Fibroblast of skin of abdomen (primary cell): ENCODE measurements around the gene SYK.

Experiments used
- DNase-seq: peaks from one replicate; pipeline ENCODE4 v3.0.0-alpha.2; 2013

SYK gene

GRCh38 chr9:90907056-90907445, 105.4 kb downstream of the SYK start:
- DNase-seq, result no peak

DNA sequence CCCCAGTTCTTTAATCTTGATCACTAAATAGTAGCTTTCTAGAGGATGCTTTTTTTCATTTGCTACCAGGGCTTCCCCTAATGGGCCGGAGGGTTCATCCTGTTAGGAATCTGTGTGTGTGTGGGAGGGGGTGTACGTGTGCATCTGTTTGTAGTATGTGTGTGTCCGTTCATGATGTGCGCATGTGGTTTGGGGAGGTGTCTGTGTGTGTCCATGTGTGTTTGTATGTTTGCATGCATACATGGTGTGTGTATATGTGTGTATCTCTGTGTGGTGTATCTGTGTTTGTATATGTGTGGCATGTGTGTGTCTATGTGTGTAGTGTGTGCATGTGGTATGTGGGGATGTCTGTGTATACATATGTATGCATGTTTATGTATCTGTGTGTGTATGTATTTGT, 106.2 kb downstream of the SYK start:
- no peak for DNase-seq

GRCh38 chr9:90909225-90909624, 107.6 kb downstream of the SYK start:
- no peak for DNase-seq

- no peak for DNase-seq
Observed at GRCh38 chr9:90909747-90910283, 108.2 kb downstream of the SYK start.

- DNase-seq, result no peak
Observed at GRCh38 chr9:90914196-90914595, 112.6 kb downstream of the SYK start.

DNA sequence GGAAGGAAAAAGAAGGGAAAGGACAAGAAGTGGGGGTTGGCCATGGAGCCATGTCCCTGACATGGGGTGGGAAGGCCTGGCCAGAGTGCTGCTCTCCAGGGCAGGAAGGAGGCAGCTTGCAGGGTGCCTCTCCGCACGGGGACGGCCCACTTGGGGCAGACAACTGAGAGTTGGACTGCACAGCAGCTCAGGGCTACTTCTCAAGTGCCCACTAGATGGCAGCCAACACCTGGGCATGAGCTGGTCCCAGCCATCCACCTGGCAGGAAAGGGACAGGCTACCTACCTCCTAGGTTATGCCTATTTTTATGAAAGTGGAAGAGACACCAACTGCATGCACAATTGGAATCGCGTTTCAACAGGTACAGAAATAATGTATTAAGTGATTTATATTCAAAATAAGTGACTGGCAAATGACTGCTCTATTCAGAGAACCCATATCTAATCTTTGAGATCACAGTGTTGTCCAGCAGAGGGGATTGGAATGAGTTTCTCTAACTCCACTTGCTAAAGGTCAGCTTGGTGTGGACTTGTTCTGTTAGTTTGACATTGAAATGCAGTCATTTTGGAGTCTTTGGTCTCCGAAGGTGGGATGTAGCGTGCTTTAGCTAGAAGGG, 113.4 kb downstream of the SYK start:
- peak; percentile 59 for DNase-seq

- peak; percentile 17 for DNase-seq
Observed at GRCh38 chr9:90915693-90916092, 114.1 kb downstream of the SYK start.

GRCh38 chr9:90916147-90916734, 114.6 kb downstream of the SYK start:
- peak; percentile 30 for DNase-seq

- DNase-seq, result no peak
Observed at GRCh38 chr9:90919883-90920282, 118.3 kb downstream of the SYK start.

DNA sequence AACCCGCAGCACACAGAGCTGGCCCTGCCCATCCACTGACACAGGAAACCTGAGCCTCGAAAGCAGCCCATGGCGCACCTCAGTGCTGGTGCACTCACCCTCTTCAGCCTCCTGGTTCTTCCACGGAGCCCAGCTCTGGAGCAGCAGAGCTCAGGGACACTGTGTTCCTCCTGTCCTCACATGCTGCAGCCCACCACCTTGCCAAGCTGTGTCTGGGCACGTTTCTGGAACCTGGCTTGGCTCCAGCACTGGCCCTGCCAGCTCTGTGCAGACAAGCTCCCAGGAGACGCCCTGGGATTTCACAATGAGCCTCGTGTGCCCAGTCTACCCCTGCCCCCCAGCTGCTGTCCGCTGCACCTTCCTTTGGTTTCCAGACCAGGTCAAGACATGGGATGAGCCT, 119.5 kb downstream of the SYK start:
- no peak for DNase-seq

GRCh38 chr9:90921969-90922368, 120.3 kb downstream of the SYK start:
- no peak for DNase-seq

DNA sequence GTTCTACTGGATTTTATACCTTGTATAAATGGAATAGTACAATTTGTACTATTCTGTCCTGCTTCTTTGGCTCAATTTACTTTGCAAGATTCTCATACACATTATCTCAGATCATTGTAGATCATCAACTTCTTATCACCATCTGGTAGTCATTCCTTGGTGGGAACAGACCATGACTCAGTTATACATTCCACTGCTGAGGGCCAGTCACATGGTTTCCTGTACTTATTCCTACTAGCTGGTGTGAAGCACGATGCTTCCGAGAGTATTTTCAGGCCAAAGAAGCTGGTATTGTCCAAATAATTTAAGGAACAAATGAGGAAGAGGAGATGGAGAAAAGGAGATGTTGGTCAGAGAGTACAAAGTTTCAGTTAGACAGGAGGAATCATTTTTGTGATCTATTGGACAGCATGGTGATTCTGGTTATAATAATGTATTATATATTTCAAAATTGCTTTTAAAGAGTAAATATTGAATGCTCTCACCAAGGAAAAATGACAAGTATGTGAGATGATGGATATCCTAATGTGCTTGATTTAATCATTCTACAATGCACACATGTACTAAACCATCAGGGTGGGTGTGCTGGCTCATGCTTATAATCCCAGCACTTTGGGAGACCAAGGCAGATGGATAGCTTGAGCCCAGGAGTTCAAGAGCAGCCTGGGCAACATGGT, 124.1 kb downstream of the SYK start:
- peak; percentile 86 for DNase-seq

DNA sequence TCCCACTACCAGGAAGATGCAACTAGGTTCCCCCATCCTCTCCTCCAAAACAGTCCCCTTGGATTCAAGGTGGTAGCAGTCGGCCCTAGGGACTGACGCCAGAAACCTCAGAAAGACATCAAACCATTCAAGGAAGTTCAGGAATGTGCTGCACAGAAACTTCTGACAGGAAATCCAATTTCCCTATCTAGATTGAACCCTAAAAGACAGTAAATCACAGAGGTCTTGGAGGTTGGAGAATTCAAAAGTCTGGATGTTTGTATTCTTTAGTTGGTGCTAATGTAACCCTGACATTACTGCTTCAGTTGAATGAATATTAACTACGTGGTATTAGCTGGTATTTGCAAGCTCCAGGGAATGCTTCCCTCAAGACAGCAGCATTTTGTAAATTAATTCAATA, 125.3 kb downstream of the SYK start:
- peak; percentile 51 for DNase-seq

DNA sequence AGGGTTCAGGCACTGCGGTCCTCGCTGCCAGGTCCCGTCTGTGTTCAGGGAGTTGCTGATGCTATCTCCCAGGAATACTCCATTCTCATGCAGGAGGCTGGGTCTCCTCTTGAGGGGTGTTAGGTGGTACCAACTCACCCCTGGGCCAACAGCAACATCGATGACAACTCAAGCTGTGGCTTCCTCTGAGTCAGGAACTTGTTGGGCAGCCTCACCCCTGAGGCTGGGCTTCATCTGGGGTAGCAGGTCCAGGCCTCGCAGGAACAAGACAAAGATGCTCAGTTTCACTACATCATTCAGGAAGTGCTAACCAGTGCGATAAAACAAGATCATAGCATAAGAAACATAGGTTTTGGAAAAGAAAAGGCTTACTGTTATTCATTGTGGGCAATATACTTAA, 125.9 kb downstream of the SYK start:
- DNase-seq, result no peak

- no peak for DNase-seq
Observed at GRCh38 chr9:90929626-90930025, 128.0 kb downstream of the SYK start.

GRCh38 chr9:90933468-90933867, 131.8 kb downstream of the SYK start:
- DNase-seq, result no peak

- no peak for DNase-seq
Observed at GRCh38 chr9:90939351-90939750, 137.7 kb downstream of the SYK start.

DNA sequence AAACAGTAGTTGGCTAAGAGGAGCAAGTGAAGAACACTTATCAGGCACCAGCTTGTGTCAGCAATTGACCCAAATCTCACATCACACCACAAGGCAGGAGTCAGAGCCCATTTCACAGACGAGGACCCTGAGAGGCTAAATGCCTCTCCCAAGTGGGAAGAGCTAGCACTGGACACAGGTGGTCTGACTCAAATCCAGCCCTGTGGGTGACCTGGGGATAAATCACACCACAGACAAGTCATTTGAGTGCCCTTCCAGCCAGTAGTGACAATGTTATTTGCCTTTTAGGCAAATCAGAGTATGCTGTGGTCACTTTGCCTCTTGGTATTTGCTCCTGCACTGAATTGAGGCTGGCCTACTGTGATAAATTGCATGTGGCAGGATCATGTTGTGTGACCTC, 138.7 kb downstream of the SYK start:
- no peak for DNase-seq

GRCh38 chr9:90941661-90942060, 140.0 kb downstream of the SYK start:
- no peak for DNase-seq

DNA sequence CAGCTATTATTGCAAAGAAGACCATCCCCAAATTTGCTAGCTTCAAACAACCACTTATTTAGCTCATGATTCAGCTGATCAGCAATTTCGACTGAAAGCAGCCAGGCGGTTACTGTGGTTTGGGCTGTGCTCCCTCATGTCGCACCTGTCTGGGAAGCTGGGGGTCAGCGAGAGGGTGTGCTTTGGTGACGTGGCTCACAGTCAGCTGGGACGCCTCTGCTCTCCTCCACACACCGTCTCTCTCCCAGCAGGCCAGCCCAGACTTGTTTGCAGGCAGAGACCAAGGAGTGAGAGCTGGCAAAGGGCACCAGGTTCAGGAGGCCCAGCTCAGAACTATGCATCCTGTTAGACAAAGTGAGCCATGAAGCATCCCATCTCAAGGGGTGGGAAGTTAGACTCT, 140.9 kb downstream of the SYK start:
- DNase-seq, result no peak

GRCh38 chr9:90943341-90943740, 141.7 kb downstream of the SYK start:
- no peak for DNase-seq

DNA sequence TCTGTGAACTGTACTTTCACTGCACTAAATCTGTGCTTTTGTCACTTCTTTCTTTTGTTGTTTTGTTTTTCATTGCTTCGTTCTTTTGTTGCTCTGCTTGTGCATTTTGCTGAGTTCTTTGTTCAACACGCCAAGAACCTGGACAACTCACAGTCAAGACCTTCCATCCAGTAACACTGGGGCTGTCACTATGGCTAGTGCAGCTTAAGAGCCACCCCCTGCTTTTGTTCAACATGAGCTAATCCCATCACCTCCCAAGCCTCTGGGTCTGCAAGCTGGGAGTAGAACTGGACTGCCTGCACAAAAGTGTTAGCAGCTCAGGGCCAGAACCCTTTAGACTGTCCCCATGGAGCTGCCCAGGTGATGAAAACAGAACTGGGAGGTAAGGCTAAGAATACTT, 143.7 kb downstream of the SYK start:
- DNase-seq, result no peak

DNA sequence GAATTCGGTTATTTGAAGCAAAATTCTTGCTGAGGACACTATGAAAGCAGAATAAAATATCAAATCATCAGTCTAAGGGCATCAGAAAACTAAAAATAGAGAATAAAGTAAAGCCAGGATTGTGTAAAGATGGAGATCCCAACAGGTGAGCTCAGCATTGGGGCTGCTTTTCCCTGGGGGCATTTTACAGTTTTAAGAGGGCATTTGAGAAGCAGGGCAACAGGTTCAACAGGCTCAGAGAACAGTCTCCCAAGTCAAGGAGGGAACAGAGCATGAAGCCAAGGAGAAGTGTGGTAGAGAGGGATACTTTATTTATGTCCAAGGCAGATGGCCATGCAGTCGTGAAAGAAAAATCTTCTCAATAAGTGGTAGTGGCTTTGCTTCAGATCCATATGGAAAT, 145.4 kb downstream of the SYK start:
- no peak for DNase-seq
